ENCODE data around the gene GRSF1.
"Not testable (repeated sequence)": the region's sequence is repeated elsewhere in the genome, so short reads cannot be mapped to it uniquely, and the experiment has no call there.

Gene GRSF1, protein sequence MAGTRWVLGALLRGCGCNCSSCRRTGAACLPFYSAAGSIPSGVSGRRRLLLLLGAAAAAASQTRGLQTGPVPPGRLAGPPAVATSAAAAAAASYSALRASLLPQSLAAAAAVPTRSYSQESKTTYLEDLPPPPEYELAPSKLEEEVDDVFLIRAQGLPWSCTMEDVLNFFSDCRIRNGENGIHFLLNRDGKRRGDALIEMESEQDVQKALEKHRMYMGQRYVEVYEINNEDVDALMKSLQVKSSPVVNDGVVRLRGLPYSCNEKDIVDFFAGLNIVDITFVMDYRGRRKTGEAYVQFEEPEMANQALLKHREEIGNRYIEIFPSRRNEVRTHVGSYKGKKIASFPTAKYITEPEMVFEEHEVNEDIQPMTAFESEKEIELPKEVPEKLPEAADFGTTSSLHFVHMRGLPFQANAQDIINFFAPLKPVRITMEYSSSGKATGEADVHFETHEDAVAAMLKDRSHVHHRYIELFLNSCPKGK

DNA sequence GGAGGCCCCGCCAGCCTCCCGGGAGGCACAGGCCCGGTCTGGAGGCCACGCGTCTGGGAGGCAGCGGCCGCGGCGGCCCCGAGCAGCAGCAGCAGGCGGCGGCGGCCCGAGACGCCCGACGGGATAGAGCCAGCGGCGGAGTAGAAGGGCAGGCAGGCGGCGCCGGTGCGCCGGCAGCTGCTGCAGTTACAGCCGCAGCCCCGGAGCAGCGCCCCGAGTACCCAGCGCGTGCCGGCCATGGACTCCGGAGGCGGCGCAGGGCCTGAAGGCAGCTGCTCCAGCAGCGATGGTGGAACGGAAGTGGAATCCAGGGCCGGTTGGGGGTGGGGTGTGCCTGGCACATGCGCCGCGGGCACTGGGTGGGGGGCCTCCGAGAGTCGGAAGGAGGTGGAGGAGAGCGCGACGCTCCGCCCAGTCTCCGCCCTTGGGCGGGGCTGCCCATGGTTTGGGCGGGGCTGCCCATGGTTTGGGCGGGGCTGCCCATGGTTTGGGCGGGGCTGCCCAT, at the start of gene GRSF1:
Gene GRSF1, minus strand, starts transcription at position 302 of the 505 bp plus-strand sequence. Its CDS starts 63 bp downstream, at position 239.
- peak; percentile 98 for DNase-seq (ENCODE audit: low spot score)

DNA sequence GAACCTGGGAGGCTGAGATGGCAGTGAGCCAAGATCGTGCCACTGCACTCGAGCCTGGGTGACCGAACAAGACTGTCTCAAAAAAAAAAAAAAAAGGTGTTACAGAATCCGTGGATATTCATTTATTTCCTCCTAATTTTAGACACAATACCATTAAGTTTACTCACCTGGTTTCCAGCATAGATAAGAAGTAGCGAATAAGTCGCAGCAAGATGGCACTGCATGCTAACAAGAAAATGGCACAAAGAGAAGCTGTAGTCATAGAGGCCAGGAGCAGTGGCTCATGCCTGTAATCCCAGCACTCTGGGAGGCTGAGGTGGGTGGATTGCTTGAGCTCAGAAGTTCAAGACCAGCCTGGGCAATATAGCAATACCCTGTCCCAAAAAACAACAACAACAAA, 45.5 kb upstream of the GRSF1 start:
- DNase-seq (ENCODE audit: low spot score), result no peak

DNA sequence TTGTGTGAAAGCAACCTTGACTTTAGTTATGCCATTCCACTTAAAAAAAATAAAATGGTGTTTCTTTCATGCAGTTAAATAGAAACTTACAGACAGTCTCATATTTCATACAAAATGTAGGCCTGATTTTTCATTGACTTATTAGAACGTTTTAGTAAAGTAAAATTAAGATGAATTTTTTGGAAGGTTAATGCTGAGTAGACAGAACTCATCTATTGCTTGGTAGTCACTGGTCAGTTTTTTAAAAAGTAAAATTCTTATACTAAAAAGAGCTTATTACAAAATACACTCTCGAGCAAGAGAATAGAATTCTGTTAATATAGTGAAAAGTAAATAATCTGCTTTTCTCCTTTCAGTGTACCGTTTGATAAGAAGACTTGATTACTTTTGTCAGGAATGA, 41.0 kb upstream of the GRSF1 start:
- no peak for DNase-seq (ENCODE audit: low spot score)

DNA sequence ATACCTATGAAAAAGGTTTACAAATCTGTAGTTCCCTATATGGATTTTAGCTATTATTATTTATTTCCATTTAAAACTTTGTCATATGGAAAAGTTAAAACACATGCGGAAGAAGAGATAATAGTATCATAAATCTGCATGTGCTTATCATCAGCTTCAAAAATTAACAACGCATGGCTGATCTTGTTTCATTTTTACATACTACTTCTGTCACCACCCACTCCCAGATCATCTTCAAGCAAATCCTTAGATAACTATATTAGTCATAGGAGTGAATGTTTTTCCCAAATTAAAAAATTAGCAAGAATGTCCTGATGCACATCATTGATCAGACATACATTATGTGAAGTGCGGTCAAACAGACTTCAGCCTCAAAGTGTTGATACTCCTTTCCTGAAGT, 37.9 kb upstream of the GRSF1 start:
- peak; percentile 11 for DNase-seq (ENCODE audit: low spot score)

DNA sequence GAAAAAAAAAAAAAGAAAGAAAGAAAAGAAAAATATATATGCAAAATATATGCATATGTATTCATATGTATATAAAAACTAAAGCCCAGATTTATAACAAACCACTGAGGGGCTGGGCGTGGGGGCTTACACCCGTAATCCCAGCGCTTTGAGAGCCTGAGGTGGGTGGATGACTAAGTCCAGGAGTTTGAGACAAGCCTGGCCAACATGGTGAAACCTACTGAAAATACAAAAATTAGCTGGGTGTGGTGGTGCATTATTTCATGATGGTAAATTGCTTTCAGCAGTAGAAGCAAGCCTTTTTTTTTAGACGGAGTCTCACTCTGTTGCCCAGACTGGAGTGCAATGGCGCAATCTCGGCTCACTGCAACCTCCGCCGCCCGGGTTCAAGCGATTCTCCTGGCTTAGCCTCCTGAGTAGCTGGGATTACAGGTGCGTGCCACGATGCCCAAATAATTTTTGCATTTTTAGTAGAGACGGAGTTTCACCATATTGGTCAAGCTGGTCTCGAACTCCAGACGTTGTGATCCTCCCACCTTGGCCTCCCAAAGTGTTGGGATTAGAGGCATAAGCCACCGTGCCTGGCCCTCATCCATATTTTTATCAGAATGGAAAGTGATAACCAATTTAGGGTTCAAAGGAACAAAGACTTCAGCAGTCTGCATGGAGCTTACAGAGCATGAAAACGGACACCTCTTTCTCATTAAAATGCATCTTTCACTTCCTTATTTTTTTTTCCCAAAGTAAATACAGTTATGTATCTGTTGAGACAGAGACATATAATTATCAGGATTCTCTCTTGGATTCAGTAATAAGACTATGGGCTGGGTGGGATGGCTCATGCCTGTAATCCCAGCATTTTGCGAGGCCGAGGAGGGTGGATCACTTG, 34.8 kb upstream of the GRSF1 start:
- no peak for DNase-seq (ENCODE audit: low spot score)

DNA sequence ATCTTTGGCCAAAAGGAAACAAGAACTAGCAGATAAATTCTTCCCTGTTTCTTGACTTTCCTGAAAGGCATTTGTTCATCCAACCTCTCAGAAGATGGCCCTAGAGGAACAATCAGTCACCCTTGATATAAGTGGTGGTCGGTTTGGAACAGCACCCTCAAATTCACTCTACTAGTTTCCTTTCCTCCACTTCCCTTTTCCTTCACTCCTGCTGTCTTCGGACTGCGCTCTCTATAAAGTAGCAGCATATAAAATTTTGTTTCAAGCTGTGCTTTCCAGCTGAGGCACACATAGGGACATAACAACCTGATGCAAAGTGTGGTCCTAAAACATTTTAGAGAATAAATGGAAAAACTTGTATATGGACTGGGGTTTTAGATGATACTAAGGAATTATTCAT, 33.5 kb upstream of the GRSF1 start:
- no peak for DNase-seq (ENCODE audit: low spot score)

DNA sequence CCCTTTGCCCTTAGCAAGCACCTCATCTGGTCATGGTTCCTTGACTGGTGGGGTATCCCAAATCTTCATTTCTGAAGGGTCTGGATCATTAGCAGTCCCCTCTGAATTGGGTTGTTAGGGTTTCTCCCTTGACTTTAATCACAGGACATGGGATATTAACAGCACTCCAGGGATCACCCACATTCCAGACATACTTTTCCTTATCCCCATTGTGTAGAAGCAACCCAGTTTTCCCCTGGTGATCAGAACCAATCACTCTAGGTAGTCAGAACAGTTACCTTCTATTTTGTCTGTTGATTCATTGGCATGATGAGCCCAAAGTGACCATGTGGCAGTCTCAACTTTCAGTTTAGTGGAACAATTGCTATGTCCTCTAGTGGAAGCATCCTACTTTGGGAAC, 29.1 kb upstream of the GRSF1 start:
- DNase-seq (ENCODE audit: low spot score), result no peak

DNA sequence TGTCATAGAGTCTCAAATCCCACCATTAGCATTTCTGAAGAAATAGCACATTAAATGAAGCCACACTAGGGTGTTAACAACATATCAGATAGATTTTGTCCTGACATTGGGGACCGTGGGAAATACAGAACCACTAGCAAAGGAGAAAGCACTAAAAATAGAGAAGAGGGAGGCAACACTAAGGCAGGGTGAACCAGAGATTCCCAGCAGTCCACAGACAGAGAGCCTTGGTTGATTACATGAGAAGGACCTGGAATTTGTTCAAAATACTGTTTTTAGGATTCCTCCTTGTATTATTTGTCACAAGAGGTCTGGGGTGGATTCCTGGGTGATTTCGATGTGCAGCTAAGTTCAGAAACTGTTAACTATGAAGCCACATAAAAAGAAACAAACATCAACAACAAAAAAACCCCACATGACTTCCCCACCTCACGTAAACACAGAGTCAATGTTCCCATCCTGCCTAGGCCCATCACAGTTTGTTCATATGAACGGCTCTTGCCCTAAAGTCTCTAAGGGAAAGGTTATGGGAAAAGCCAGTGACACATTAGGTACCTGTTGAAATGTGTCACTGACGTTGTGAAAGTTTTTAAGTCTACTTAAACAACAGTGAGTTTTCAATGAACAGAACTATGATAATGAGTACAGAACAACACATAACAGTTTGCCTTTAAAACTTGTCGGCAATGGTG, 23.6 kb upstream of the GRSF1 start:
- no peak for DNase-seq (ENCODE audit: low spot score)

DNA sequence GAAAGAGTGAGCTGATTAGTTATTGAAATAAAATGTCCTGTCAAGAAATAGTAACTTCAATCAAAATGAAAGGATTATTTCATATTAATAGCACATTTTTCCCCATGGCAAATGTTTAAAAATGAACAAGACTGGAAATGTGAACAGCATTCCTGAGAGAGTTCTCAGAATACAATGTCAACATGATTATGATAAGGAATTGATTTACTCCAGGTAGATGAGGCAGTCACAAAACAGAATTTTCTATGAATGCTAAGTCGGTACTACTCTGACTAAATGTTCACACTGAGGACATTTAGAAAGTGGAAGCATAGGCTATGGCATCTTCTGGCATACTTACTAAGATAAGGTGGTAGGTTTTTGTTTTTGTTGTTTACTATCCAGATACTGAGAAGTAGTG, 19.4 kb upstream of the GRSF1 start:
- DNase-seq (ENCODE audit: low spot score), result no peak

DNA sequence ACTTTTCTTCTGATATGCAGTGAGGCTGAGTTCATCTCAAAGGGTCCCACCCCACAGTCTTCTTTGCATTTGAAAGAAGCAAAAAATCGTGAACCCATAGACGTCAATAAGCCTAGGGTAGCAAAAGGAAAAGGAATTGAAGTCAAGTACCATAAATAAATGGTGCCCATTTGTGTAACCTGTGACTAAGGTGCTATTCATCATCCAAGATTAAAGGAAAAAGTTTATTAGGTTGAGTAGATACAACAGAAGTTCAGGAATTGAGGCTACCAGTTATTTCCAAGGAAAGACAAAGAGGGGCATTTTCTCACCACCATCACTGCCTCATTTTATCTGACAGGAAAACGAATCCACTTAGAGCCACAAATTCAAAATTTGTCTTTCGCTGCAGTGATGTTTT, 18.8 kb upstream of the GRSF1 start:
- DNase-seq (ENCODE audit: low spot score), result no peak

DNA sequence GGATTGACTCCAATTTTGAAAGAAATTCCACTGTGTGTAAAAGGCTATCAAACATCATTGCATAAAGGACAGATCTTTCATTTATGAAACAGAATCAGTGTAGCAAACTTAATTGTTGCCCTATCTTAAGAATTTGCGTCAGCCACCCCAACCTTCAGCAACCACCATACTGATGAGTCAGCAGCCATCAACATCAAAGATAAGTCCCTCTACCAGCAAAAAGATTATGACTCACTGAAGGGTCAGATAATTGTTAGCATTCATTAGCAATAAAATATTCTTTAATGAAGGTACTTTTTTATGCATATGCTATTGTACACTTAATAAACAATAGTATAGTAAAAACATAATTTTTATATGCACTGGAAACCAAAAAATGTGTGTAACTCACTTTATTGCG, 15.8 kb upstream of the GRSF1 start:
- DNase-seq (ENCODE audit: low spot score), result no peak

DNA sequence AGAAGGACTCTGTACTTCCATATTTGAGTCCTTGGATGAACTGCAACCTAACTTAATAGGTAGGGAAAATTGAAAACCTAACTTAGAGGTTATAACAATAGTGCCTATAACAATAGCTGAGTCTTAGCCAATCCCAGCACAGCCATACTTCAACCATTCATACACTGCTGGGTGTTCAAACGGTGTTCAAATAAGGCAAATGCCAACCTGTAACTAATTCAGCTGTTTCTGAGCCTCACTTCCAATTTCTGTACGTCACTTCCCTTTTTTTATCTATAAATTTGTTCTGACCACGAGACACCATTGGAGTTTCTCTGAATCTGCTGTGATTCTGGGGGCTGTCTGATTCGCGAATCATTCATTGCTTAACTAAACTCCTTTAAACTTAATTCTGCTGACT, 9.6 kb upstream of the GRSF1 start:
- DNase-seq (ENCODE audit: low spot score), result no peak

DNA sequence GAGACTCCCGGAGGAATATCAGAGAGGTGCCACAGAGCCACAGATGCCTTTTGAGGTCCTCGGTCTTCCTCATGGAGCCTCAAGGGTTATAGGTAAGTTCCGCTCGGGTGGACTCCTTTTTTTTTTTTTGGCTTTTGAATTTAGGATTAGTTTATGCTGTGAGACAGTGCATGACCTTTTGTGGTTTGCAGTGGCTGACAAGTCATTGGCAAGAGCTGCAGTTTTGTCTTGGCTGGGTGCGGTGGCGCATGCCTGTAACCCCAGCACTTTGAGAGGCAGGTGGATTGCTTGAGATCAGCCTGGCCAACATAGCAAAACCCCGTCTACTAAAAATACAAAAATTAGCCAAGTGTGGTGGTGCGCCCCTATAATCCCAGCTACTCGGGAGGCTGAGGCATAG, 4.5 kb upstream of the GRSF1 start:
- no peak for DNase-seq (ENCODE audit: low spot score)

DNA sequence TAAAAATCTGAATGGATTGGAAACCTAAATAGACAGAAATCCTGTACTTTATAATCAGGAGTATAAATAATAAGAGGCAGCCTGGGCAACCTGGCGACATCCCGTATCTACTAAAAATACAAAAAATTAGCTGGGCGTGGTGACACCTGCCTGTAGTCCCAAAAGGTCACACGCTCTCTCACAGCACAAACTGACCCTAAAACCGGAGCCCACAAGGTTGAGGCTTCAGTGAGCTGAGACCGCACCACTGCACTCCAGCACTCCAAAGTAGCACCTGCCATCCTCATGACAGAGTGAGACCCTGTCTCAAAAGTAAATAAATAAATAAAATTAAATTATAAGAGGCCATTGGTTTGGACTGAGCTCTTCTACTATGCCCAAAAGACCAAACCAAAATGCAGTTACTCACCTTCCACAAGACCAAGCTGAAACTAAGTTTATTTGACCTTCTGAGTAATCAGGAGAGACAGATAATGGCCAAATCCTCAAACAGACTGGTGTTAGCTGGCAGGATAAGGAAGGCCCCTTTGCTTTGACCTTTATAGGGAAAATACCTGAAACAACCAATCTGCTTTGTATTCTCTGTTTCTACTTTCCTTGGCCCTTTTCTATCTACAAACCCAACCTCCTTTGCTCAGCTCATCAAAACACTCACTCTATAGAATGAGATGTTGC, 3.2 kb upstream of the GRSF1 start:
- DNase-seq (ENCODE audit: low spot score), result no peak

DNA sequence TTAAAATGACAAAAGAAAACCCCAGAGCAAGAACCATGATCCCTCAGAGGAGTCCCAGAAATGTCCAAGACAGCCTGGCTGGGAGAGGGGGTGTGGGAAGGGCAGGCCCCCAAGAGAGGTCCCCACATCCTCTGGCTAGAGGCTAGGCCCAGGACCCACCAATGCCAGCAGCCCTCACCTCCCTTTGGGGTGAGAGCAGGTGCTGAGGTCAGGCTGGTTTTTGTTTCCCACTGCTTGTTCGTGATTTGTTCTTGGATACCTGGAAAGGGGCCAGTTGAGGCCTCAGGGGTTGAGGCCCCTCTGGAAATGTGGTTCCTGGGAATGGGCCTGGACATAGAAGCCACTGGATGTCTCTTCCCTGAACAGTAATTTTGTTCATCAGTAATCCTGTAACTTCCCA, 2.3 kb upstream of the GRSF1 start:
- DNase-seq (ENCODE audit: low spot score), result no peak

DNA sequence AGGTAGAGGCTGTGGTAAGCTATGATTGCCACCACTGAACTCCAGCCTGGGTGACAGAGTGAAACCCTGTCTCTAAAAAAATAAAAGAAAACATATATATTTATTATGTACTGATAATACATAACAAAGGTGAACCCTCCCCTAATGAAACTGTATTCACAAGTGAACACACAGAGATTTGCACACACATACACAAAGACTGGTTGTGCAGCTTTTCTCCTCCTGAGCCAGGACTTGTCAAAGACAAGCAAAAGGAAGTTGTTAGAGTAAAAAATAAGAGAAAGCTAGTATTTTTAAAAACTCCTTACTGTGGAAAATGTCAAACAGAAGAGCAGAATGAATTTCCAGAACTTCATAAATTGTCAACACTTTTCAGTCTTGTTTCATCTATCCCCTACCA, 1.5 kb upstream of the GRSF1 start:
- DNase-seq (ENCODE audit: low spot score), result no peak

DNA sequence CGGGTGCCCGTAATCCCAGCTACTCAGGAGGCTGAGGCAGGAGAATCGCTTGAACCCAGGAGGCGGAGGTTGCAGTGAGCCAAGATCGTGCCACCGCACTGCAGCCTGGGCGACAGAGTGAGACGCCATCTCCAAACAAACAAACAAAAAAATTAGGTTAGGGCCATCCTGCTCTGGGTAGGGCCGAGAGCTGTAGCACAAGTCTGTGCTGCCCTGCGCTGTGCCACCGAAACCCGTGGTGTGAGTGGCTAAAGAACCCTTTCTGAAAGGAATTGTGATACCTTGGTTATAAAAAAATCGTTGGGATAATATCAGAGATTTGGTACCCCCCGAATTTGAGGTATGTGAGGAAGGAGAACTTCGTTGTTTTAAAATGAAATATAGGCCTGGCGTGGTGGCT, 941 bp upstream of the GRSF1 start:
- DNase-seq (ENCODE audit: low spot score), result not testable (repeated sequence)

DNA sequence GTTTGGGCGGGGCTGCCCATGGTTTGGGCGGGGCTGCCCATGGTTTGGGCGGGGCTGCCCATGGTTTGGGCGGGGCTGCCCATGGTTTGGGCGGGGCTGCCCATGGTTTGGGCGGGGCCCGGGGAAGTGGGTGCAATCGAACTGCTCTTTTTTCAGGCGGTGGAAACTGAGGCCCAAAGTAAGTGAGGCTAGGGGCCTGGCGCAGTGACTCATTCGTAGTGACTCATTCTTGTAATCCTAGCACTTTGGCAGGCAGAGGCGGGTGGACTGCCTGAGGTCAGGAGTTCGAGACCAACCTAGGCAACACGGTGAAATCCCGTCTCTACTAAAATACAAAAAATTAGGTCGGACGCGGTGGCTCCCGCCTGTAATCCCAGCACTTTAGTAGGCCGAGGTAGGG, 447 bp upstream of the GRSF1 start:
- DNase-seq (ENCODE audit: low spot score), result peak; percentile 19

DNA sequence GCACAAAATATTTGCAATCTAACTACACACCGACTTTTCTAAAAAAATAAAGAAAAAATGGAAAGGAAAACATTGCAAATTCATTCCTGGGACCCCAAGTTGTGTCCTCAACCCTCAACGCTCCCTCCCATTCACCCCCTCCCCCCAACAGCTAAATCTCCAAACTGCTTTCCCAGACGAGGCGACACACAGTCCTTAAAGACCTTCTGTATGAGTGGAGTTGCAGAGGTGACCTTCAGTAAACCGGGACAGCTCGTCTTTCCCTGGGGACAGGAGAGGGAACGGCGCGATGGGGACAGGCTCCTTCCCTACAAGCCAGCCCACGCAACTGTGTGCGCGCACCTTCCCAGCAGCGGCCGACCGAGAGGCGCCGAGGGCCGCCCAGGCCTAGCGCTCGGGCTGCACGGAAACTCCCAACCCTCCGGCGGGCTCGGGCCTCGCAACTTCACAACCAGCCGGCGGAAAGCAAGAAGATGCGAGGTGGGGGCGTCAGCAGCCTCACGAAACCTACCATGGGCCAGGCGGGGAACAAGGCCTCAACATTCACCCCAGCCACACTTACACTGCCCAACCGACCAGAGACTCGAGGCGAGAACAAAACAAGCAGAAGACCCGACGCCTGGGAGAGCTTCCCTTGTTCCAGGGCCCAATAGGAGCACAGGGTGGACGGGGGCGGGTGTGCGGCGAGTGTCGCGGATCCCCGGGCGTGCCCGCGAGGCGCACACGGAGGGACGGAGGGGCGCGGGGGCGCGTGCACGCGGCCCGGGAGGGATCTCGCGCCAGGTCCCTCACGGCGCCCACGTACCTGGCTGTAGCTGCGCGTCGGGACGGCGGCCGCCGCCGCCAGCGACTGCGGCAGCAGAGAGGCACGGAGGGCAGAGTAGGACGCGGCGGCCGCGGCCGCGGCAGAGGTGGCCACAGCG, 763 bp downstream of the GRSF1 start:
- peak; percentile 89 for DNase-seq (ENCODE audit: low spot score)

DNA sequence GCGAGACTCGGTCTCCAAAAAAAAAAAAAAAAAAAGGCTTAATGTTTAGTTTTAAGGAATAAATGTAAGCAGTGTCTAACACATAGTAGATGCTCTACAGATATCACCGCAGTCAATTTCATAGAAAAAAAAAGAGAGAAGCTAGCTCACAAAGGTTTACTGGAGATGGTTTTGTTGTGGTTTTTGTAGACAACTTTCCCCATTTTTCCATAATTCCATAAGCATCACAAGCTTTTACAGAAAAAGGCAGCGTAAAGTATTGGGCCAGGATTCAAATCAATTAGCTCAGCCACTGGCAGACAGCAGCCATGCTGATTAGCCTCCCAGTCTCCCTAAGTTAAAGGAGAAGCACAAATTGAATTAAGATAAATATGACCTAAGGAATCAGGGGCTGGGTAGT, 1.5 kb downstream of the GRSF1 start:
- peak; percentile 37 for DNase-seq (ENCODE audit: low spot score)

DNA sequence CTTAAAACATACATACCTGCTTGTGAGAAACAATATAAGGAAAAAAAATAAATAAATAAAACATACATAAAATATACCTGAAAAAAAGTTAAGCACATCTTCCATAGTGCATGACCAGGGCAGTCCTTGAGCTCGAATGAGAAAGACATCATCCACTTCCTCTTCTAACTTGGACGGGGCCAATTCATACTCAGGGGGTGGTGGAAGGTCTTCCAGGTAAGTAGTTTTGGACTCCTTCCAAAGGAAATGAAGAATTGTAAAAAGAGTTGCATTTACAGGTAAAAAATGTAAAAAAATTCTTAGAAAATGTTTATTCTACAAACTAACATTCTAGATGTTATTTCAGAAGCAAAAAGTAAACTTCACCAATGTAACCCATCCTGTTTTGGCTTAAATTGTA, 3.6 kb downstream of the GRSF1 start:
- DNase-seq (ENCODE audit: low spot score), result no peak
